Astrocyte of the cerebellum (primary cell): ENCODE results near the gene BABAM1.

Source experiments
- DNase-seq: peaks from one replicate; pipeline ENCODE4 v3.0.0-alpha.2; 2011; ENCODE audit warnings: low read depth
- H3K4me3 ChIP-seq: 2 replicates; pipeline ENCODE4 v1.5.1; 2011; ENCODE audit warnings: mild to moderate bottlenecking, low read depth, low read length, moderate library complexity
- in situ Hi-C: cut with HindIII; loops from 2 replicates; pipeline ENCODE4 v1.10.0; 2017; ENCODE audit warnings: low sequenced_read_pairs
- TF ChIP-seq, protein P1 (sequence below): IDR thresholded peaks from 2 replicates; pipeline ENCODE4 v1.5.1; 2012; ENCODE audit warnings: low read length, low read depth, moderate library complexity, mild to moderate bottlenecking; ENCODE audit errors: missing control alignments

BABAM1 gene

DNA sequence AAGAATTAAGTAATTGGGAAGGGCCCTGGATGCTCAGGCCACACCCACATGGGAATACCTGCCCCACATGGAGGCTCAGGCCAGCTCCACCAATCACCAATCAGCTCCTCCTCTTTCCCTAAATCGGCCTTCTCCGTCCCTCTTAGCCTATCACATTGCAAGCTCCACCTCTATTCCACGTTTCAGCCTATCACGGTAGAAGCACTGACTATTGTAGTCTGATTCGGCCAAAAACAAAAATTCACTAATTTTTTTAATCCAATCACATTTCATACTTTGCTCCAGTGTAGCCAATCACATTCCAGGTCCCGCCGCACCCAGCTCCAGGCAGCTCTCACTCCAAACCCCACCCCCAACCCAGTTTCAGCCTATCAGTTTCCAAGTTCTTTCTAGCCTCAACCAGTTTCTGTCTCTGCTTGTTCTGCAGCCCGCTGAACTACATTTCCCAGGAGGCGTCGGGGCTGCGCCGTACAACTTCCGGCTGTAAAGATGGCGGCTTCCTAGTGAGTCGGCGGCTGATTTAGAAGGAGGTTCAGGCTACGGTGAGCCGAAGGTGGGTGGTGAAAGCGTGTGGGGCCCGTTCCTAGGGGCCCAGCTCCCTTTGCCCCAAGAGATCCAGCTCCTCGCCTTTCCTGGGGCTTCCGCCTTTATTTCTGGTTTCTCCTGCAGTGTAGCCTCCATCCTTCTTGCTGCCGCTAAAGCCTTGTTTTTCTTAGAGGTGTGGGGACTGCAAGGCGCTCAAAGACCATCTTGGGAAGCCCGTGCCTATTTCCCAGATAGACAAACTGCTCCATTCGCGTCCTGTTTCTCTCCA lies at the start of gene BABAM1:
Gene BABAM1, plus strand, starts transcription at position 469 of the 814 bp plus-strand sequence. CDS start 1,364 bp downstream, outside the sequence.
- TF ChIP-seq, protein P1, sequence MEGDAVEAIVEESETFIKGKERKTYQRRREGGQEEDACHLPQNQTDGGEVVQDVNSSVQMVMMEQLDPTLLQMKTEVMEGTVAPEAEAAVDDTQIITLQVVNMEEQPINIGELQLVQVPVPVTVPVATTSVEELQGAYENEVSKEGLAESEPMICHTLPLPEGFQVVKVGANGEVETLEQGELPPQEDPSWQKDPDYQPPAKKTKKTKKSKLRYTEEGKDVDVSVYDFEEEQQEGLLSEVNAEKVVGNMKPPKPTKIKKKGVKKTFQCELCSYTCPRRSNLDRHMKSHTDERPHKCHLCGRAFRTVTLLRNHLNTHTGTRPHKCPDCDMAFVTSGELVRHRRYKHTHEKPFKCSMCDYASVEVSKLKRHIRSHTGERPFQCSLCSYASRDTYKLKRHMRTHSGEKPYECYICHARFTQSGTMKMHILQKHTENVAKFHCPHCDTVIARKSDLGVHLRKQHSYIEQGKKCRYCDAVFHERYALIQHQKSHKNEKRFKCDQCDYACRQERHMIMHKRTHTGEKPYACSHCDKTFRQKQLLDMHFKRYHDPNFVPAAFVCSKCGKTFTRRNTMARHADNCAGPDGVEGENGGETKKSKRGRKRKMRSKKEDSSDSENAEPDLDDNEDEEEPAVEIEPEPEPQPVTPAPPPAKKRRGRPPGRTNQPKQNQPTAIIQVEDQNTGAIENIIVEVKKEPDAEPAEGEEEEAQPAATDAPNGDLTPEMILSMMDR = no peak
- peak within 1 kb of the TSS; percentile 73 for H3K4me3 ChIP-seq
- peak; percentile 99 for DNase-seq
- in situ Hi-C loops = no loop called here

DNA sequence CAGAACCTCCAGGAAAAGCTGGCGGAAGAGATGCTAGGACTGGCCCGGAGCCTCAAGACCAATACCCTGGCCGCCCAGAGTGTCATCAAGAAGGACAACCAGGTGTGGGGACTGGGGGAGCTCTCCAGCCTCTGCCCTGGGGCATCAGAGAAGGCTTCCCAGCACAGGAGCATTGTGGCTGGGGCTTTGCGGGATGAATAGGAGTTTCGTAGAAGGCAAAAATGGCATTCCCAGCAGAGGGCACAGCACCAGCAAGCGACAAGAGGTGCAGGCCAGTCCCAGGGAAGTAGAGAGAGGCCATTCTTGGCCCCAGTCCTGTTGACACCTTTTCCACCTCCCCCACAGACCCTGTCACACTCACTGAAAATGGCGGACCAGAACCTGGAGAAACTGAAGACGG lies 48.0 kb upstream of the BABAM1 start:
- no peak for DNase-seq
- TF ChIP-seq, protein P1 = no peak
- in situ Hi-C loops = no loop called here
- H3K4me3 ChIP-seq = no peak overlapping the region

DNA sequence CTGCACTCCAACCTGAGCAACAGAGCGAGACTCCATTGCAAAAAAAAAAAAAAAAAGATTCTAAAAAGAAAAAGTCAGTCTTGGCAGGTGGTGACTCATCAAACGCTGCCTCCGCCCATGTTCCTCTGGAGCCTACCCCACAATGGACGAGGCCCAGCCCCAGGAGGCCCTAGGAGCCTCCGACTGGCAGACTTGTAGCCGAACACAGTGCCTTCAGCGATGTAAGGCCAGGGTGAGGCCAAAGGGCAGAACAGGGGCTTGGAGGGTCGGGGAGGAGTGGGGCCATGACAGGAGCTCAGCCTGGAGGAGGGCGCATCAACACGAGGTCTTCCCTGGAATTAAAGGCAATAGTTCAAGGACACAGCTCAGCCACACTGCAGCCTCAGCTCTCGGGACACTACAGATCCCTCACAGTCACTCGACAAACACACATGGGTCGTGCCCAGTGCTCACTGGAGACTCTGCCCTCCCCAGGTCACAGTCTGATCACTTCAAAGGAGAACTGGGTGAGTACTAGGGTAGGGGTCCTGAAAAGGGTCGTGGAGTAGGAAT lies 47.0 kb upstream of the BABAM1 start:
- TF ChIP-seq, protein P1 = no peak
- peak; percentile 43 for DNase-seq
- in situ Hi-C loops = no loop called here
- no peak overlapping the region for H3K4me3 ChIP-seq

DNA sequence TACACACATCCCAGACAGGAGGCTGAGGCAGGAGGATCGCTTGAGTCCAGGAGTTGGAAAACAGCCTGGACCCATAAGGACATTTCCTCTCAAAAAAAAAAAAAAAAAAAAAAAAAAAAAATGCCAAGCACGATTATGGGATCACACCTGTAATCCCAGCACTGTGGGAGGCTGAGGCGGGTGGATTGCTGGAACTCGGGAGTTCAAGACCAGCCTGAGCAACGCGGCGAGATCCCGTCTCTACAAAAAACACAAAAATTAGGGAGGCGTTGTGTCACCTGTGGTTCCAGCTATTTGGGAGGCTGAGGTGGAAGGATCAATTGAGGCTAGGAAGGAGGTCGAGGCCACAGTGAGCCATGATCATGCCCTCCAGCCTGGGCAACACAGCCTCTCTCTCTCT lies 42.2 kb upstream of the BABAM1 start:
- no peak for DNase-seq
- in situ Hi-C loops = no loop called here
- no peak overlapping the region for H3K4me3 ChIP-seq
- TF ChIP-seq, protein P1 = no peak

DNA sequence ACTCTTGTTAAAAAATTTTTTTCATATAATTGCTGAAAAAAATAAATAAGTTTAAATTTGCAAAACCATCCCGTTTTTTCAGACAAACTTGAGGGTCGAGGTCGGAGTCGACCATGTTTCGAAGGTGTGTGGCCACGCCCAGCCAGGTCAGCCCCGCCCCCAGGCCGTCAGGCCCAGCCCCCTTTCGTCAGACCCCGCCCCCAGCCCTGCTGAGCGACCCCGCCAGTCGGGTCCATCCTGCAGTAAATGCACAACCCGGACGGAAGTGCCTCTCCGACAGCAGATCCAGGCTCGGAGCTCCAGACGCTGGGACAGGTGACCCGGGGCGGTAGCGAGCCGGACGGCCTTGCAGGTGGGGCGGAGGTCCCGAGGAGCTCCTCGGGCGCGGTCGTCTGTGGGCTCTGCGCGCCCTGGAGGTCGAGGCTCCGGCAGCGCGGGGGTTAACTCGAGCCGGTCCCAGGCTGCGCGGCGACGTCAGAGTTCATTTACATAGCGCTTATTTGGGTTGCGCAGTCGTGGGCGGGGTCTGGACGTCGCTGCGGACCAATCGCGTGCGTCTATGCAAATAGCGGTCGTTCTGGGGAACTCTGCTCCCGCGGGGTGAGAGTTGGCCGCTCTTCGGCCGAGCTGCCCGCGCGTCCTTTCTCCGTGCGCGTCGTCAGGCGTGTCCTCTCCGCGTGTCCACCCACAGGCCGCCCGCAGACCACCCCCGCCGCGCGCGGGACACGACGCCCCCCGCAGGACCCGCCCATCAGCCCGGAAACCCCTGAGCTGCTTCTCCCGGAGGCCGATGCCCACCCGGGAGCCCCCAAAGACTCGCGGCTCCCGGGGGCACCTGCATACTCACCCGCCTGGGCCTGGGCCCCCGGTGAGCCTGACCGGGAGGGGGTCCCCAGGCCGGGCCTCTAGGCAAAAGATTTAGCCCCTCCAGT lies 41.0 kb upstream of the BABAM1 start, which contains the start of gene OCEL1:
Gene OCEL1, plus strand, starts transcription at position 225 of the 932 bp plus-strand sequence. Its CDS starts 22 bp downstream, at position 247.
- peak; percentile 92 for DNase-seq
- TF ChIP-seq, protein P1 = no peak
- H3K4me3 ChIP-seq = peak within 1 kb of the TSS; percentile 66
- in situ Hi-C loops = no loop called here

DNA sequence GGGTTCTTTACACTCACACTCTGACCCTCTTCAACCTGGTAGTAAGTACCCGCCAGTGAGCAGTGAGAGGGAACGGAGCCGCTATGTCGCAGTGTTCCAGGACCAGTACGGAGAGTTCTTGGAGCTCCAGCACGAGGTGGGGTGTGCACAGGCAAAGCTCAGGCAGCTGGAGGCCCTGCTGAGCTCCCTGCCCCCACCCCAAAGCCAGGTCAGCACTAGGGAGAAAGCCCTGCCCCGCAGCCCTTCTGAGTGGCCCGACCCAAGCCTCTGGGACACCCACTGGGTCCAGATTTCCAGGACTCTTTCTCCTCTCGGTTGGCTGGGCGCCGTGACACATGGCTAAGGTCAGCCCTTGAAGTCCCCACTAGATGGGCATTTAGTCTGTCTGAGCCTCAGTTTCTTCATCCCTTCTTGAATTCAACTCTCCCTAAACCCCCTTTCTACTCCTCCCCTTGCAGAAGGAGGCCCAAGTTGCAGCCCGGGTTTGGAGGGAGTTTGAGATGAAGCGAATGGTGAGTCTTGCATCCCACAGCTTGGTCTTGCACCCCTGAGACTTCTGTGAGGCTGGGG lies 39.4 kb upstream of the BABAM1 start:
- in situ Hi-C loops = no loop called here
- no peak for DNase-seq
- TF ChIP-seq, protein P1 = no peak
- no peak overlapping the region for H3K4me3 ChIP-seq
